Measurements from ENCODE around the gene USP40.

USP40 gene

DNA sequence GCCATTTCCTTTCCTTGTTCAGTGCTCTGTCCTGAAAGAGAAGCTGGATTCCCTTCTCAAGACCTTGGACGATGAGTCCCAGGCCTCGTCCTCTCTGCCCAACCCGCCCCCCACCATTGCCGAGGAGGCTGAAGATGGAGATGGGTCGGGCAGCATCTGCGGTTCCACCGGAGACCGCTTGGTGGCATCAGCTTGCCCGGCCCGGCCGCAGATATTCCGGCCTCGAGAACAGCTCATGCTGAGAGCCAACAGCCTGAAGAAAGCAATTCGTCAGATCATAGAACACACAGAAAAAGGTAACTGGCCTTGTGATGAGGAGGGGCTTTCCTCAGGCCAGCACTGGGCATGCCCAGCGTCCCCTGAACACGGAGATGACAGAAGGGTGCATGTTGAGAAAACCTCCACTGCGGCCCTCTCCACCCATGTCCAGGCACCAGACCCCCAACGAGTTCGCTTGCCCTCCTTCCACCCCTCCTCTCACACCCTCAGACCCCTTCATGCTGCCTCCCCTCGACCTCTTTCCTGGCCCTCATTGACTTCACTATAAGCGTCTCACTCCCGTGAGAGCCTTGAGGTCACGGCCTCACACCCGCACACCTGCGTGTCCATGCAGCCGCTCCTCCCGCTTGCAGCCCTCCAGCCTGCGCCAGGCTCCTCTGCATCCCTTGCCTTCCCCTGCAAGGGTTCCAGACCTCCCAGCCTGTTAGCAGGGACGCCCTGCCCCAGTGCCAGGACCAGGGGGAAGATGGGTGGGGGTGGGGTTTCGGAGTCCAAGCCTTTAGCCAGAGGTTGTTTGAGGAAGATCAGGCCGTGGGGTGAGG, 117.3 kb downstream of the USP40 start:
- peak overlapping the region; percentile 76 for H3K27ac Mint-ChIP-seq
- H3K4me1 Mint-ChIP-seq = peaks cover 10 to 25% of the 10 kb centered on the region in 2 donors
- H3K36me3 Mint-ChIP-seq = peaks cover 54 to 67% of the 10 kb centered on the region in 2 donors
- ATAC-seq (replicated peaks) (no peak), DNase-seq (no peak)
- no peaks in the 10 kb centered on the region for H3K27me3 Mint-ChIP-seq
- H3K4me3 Mint-ChIP-seq = no peak overlapping the region
- no peaks in the 10 kb centered on the region for H3K9me3 Mint-ChIP-seq

GRCh38 chr2:233448575-233448974, 118.0 kb downstream of the USP40 start:
- Mint-ChIP-seq H3K4me1 (peaks cover 12 to 32% of the 10 kb centered on the region in 2 donors), H3K27me3 (no peaks in the 10 kb centered on the region), H3K9me3 (no peaks in the 10 kb centered on the region), H3K27ac (peak overlapping the region; percentile 76), H3K4me3 (no peak overlapping the region), H3K36me3 (peaks cover 54 to 66% of the 10 kb centered on the region in 2 donors)
- DNase-seq (no peak), ATAC-seq (replicated peaks) (no peak)

DNA sequence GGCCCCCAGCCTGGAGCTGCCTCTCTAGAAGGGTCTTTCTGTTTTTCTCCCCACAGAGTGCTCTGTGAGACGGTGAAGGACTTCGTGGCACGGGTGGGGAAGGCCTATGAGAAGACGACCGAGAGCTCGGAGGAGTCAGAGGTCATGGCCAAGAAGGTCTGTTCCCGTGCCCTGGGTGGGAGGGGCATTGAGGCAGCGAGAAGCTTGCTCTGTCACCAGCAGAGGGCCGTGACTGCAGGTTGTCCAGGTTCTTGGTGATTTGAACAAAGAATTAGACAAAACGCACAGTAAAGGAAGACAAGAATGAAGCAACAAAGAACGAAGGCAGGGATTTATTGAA, 118.4 kb downstream of the USP40 start:
- no peak for DNase-seq

GRCh38 chr2:233447506-233448219, 118.9 kb downstream of the USP40 start:
- peaks cover 15 to 34% of the 10 kb centered on the region in 2 donors for H3K4me1 Mint-ChIP-seq
- H3K36me3 Mint-ChIP-seq = peaks cover 54 to 68% of the 10 kb centered on the region in 2 donors
- H3K27ac Mint-ChIP-seq = no peak overlapping the region
- DNase-seq (no peak), ATAC-seq (replicated peaks) (no peak)
- H3K4me3 Mint-ChIP-seq = no peak overlapping the region
- H3K9me3 Mint-ChIP-seq = no peaks in the 10 kb centered on the region
- H3K27me3 Mint-ChIP-seq = no peaks in the 10 kb centered on the region

More for the DNA sequence above, 118.4 kb downstream of the USP40 start:
- H3K27ac Mint-ChIP-seq = peak overlapping the region; percentile 91
- ATAC-seq (replicated peaks) = no peak
- peaks cover 14 to 32% of the 10 kb centered on the region in 2 donors for H3K4me1 Mint-ChIP-seq
- peaks cover 54 to 66% of the 10 kb centered on the region in 2 donors for H3K36me3 Mint-ChIP-seq
- no peak overlapping the region for H3K4me3 Mint-ChIP-seq
- no peaks in the 10 kb centered on the region for H3K9me3 Mint-ChIP-seq
- H3K27me3 Mint-ChIP-seq = no peaks in the 10 kb centered on the region

GRCh38 chr2:233446606-233447305, 119.8 kb downstream of the USP40 start:
- ATAC-seq (replicated peaks) (no peak), DNase-seq (no peak)
- H3K9me3 Mint-ChIP-seq = no peaks in the 10 kb centered on the region
- peak overlapping the region; percentile 56 for H3K27ac Mint-ChIP-seq
- no peaks in the 10 kb centered on the region for H3K27me3 Mint-ChIP-seq
- H3K4me1 Mint-ChIP-seq = peaks cover 18 to 33% of the 10 kb centered on the region in 2 donors
- peaks cover 54 to 67% of the 10 kb centered on the region in 2 donors for H3K36me3 Mint-ChIP-seq
- no peak overlapping the region for H3K4me3 Mint-ChIP-seq

- DNase-seq = no peak
- Mint-ChIP-seq H3K4me1 (peaks cover 19 to 39% of the 10 kb centered on the region in 2 donors), H3K27me3 (no peaks in the 10 kb centered on the region), H3K27ac (no peak overlapping the region), H3K36me3 (peaks cover 55 to 72% of the 10 kb centered on the region in 2 donors), H3K4me3 (no peak overlapping the region), H3K9me3 (no peaks in the 10 kb centered on the region)
- no peak for ATAC-seq (replicated peaks)
These were observed 120.5 kb downstream of the USP40 start for GRCh38 chr2:233446121-233446520.

- Mint-ChIP-seq H3K4me3 (no peak overlapping the region), H3K4me1 (peaks cover 26 to 47% of the 10 kb centered on the region in 2 donors), H3K36me3 (peaks cover 62 to 75% of the 10 kb centered on the region in 2 donors), H3K27me3 (no peaks in the 10 kb centered on the region), H3K9me3 (no peaks in the 10 kb centered on the region), H3K27ac (peak overlapping the region; percentile 68)
- DNase-seq (no peak), ATAC-seq (replicated peaks) (no peak)
These were observed 121.3 kb downstream of the USP40 start for GRCh38 chr2:233445152-233445830.

- H3K36me3 Mint-ChIP-seq = peaks cover 63 to 78% of the 10 kb centered on the region in 2 donors
- no peak for ATAC-seq (replicated peaks)
- DNase-seq = no peak
- H3K4me3 Mint-ChIP-seq = no peak overlapping the region
- peaks cover 25 to 48% of the 10 kb centered on the region in 2 donors for H3K4me1 Mint-ChIP-seq
- H3K27ac Mint-ChIP-seq = peak overlapping the region; percentile 84
- no peaks in the 10 kb centered on the region for H3K9me3 Mint-ChIP-seq
- H3K27me3 Mint-ChIP-seq = no peaks in the 10 kb centered on the region
These were observed 122.1 kb downstream of the USP40 start for GRCh38 chr2:233444501-233444900.

DNA sequence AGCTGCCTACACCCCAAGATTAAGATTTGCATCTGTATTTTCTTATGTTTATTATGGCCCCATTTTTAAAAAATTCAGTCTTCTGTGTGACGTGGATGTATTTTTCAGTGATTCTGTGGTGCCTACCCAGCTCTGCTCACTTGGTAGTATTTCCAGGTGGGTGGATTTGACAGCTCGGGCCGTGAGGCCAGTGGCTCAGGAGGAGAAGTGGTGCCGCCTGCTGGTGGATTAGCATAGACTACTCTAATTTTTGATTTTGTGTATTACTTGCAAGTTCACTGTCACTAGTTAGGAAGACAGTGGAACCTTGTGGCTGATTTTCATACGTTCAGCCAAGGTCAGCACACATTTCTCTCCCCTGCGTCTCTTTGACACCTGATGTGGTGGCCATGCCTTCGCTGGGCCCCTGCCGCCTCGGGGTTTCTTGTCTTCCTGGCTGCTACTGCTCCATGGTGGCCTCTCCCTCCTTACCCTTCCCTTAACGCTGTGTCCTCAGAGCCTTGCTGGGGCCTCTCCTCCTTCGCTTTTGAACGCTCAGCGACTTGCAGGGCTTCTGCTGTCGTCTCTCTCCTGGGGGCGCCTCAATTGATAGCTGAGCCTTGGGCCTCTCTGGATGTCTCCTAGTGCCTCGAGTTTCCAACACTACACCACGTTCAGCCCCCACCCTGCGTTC, 122.9 kb downstream of the USP40 start:
- Mint-ChIP-seq H3K4me3 (no peak overlapping the region), H3K36me3 (peaks cover 63 to 78% of the 10 kb centered on the region in 2 donors), H3K27ac (peak overlapping the region; percentile 4)

GRCh38 chr2:233442028-233442310, 124.6 kb downstream of the USP40 start:
- DNase-seq (no peak), ATAC-seq (replicated peaks) (no peak)
- no peak overlapping the region for H3K4me3 Mint-ChIP-seq
- H3K9me3 Mint-ChIP-seq = no peaks in the 10 kb centered on the region
- peaks cover 22 to 42% of the 10 kb centered on the region in 2 donors for H3K4me1 Mint-ChIP-seq
- no peaks in the 10 kb centered on the region for H3K27me3 Mint-ChIP-seq
- H3K27ac Mint-ChIP-seq = peak overlapping the region; percentile 53
- peaks cover 60 to 74% of the 10 kb centered on the region in 2 donors for H3K36me3 Mint-ChIP-seq

More for the DNA sequence above, 122.9 kb downstream of the USP40 start:
- no peaks in the 10 kb centered on the region for H3K27me3 Mint-ChIP-seq
- peak; percentile 69 for DNase-seq
- peaks cover 24 to 48% of the 10 kb centered on the region in 2 donors for H3K4me1 Mint-ChIP-seq
- H3K9me3 Mint-ChIP-seq = no peaks in the 10 kb centered on the region
- peak; percentile 93 to 94 for ATAC-seq (replicated peaks)

- Mint-ChIP-seq H3K27me3 (no peaks in the 10 kb centered on the region), H3K9me3 (no peaks in the 10 kb centered on the region), H3K36me3 (peaks cover 64 to 79% of the 10 kb centered on the region in 2 donors), H3K4me3 (no peak overlapping the region), H3K27ac (peak overlapping the region; percentile 87), H3K4me1 (peaks cover 24 to 47% of the 10 kb centered on the region in 2 donors)
- ATAC-seq (replicated peaks) = no peak
- DNase-seq = no peak
These were observed 125.2 kb downstream of the USP40 start for GRCh38 chr2:233441161-233442027.

GRCh38 chr2:233440714-233441113, 125.9 kb downstream of the USP40 start:
- H3K27ac Mint-ChIP-seq = peak overlapping the region; percentile 87
- ATAC-seq (replicated peaks) (no peak), DNase-seq (no peak)
- H3K4me1 Mint-ChIP-seq = peaks cover 23 to 49% of the 10 kb centered on the region in 2 donors
- no peaks in the 10 kb centered on the region for H3K9me3 Mint-ChIP-seq
- H3K27me3 Mint-ChIP-seq = no peaks in the 10 kb centered on the region
- H3K36me3 Mint-ChIP-seq = peaks cover 63 to 74% of the 10 kb centered on the region in 2 donors
- H3K4me3 Mint-ChIP-seq = no peak overlapping the region

DNA sequence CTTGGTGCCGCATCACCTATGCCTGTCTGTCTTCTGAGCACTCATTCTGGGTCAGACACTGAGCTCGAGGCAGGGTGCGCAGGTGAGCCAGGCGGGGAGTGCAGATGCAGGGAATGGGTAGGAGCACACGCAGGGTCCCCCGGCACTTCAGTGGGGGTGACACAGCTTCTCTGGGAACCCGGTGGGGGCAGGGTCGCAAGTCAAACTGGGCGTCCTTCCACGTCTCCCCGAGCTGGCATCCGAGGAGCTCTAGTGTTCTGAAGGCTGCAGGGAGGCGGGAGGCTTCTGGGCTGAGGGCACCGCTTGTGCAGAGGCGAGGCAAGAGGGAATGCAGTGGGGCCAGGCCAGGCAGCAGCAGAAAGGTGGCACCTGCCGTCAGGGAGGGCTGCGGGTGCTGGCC, 126.3 kb downstream of the USP40 start:
- Mint-ChIP-seq H3K27ac (peak overlapping the region; percentile 87), H3K36me3 (peaks cover 60 to 73% of the 10 kb centered on the region in 2 donors), H3K27me3 (no peaks in the 10 kb centered on the region), H3K4me3 (no peak overlapping the region), H3K9me3 (no peaks in the 10 kb centered on the region), H3K4me1 (peaks cover 26 to 53% of the 10 kb centered on the region in 2 donors)
- DNase-seq (no peak), ATAC-seq (replicated peaks) (no peak)

Data from stimulated activated naive B cell treated with anti-CD40 and anti-IgM and Interleukin-4, amounts not matched to agents 10 μg/mL and 1 μg/mL and 100 μg/mL, for 72 hours (primary cell).